Measurements from ENCODE around the gene ATXN7L1. TPM values are rescaled to one million over a fixed set of nuclear protein-coding genes. Genes with fewer than 3 reads are reported as not detected.
A peak's percentile ranks its signal among the peaks of the same experiment; 100 is the strongest.

Gene ATXN7L1
- total and polyA plus RNA-seq, 2 of the 13 experiments (the other 11 are each of a cell fraction or from before 2014, with no cell fraction given) = 4.1 to 7.8 TPM

DNA sequence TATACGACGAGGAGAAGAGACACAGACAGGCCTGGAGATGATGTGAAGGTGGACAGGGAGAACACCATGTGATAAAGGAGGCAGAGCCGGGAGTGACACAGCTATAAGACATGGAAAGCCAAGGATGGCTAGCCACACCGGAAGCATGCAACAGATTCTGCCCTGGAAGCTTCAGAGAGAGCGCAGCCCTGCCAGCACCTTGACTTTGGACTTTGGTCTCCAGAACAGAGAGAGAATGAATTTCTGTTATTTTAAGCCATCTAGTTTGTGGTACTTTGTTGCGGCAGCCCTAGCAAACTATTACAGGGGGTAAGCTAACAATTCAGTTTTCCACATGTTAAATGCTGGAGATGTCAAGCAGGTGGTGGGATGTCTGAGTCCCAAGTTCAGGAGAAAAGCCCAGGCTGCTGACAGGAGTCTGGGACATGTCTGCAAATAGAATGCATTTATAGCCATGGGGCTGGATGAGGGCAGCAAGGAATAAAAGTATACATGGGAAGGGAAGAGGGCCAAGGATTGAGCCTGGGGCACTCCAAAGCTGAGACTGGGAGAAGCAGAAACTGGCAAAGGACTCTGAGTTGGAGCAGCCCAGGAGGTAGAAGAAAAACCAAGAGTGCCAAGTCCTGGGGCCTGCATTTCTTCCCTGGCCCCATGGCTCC is 65.1 kb downstream of the ATXN7L1 start (continued):
- TF ChIP-seq ZNF644 (CRISPR knock-in tag; IDR thresholded peaks at IDR 0.05; ENCODE audit: low read depth) (0 out of 2 replicates have a peak, but pooled peaks have one; percentile 24), NR2F2 (IDR thresholded peaks at IDR 0.05; ENCODE audit: borderline replicate concordance, low read depth) (no peak), SAP130 (CRISPR knock-in tag; IDR thresholded peaks at IDR 0.05; ENCODE audit: low read depth) (no peak), NCOA2 (CRISPR knock-in tag; IDR thresholded peaks at IDR 0.05) (0 out of 2 replicates have a peak, but pooled peaks have one; percentile 14), NFE2L1 (CRISPR knock-in tag; IDR thresholded peaks at IDR 0.05; ENCODE audit: borderline replicate concordance) (no peak), SOX5 (CRISPR knock-in tag; IDR thresholded peaks at IDR 0.05; ENCODE audit: borderline replicate concordance) (peak; percentile 25; the same call in 1 of the 2 replicates)

DNA sequence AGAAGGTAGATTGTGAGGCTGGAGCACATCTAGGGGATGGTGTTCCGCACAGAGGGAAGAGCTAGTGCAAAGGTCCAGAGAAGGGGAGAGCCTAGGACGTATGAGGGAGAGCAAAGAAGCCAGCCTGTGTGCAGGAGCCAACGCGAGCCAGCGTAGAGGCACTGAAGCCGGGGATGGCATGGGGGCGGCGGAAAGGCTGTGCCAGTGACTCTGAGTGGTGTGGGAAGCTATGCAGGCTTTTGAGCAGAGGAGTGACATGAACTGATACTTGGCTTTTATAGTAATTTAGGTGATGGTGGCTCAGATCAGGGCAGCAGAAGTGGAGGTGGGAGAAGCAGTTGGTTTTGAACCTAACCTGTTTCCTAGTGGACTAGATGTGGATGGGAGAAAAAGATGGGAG is 65.8 kb downstream of the ATXN7L1 start:
- no peaks in the 10 kb centered on the region for H3K36me3 ChIP-seq (replicated peaks in 1 of 2; ENCODE audit: control insufficient read depth in 1 of 2, insufficient read depth in 2 of 2, low read length in 2 of 2)
- no peak for FAIRE-seq
- H3K27ac ChIP-seq (ENCODE audit: extremely low read length, insufficient read depth, low read length) = no peak overlapping the region
- no peaks in the 10 kb centered on the region for H3K9me3 ChIP-seq (ENCODE audit: low read length)
- TF ChIP-seq ZNF263 (CRISPR knock-in tag; IDR thresholded peaks at IDR 0.05) (no peak), HDAC1 (CRISPR knock-in tag; IDR thresholded peaks at IDR 0.05) (no peak), PPARG (CRISPR knock-in tag; conservative IDR thresholded peaks at IDR 0.05) (no peak), BRCA1 (CRISPR knock-in tag; IDR thresholded peaks at IDR 0.05) (no peak), SRSF4 (IDR thresholded peaks at IDR 0.05; ENCODE audit: low read depth, low read length, poor library complexity, severe bottlenecking) (no peak), ZNF335 (CRISPR knock-in tag; IDR thresholded peaks at IDR 0.05) (no peak), BCL6 (CRISPR knock-in tag; IDR thresholded peaks at IDR 0.05) (no peak), ZKSCAN5 (CRISPR knock-in tag; IDR thresholded peaks at IDR 0.05) (no peak)
- TF ChIP-seq, protein P1, sequence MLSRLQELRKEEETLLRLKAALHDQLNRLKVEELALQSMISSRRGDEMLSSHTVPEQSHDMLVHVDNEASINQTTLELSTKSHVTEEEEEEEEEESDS (CRISPR knock-in tag; IDR thresholded peaks at IDR 0.05; ENCODE audit: borderline replicate concordance) = no peak
- TF ChIP-seq, protein P2, sequence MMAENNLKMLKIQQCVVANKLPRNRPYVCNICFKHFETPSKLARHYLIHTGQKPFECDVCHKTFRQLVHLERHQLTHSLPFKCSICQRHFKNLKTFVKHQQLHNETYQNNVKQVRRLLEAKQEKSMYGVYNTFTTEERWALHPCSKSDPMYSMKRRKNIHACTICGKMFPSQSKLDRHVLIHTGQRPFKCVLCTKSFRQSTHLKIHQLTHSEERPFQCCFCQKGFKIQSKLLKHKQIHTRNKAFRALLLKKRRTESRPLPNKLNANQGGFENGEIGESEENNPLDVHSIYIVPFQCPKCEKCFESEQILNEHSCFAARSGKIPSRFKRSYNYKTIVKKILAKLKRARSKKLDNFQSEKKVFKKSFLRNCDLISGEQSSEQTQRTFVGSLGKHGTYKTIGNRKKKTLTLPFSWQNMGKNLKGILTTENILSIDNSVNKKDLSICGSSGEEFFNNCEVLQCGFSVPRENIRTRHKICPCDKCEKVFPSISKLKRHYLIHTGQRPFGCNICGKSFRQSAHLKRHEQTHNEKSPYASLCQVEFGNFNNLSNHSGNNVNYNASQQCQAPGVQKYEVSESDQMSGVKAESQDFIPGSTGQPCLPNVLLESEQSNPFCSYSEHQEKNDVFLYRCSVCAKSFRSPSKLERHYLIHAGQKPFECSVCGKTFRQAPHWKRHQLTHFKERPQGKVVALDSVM (CRISPR knock-in tag; IDR thresholded peaks at IDR 0.05) = no peak
- TF ChIP-seq, protein P3, sequence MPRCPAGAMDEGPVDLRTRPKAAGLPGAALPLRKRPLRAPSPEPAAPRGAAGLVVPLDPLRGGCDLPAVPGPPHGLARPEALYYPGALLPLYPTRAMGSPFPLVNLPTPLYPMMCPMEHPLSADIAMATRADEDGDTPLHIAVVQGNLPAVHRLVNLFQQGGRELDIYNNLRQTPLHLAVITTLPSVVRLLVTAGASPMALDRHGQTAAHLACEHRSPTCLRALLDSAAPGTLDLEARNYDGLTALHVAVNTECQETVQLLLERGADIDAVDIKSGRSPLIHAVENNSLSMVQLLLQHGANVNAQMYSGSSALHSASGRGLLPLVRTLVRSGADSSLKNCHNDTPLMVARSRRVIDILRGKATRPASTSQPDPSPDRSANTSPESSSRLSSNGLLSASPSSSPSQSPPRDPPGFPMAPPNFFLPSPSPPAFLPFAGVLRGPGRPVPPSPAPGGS (CRISPR knock-in tag; IDR thresholded peaks at IDR 0.05) = no peak
- TF ChIP-seq, protein P4, sequence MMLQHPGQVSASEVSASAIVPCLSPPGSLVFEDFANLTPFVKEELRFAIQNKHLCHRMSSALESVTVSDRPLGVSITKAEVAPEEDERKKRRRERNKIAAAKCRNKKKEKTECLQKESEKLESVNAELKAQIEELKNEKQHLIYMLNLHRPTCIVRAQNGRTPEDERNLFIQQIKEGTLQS (CRISPR knock-in tag; IDR thresholded peaks at IDR 0.05) = no peak
- CTCF ChIA-PET (ENCODE audit: low intra/inter-chr PET ratio, low total read pairs) = no interaction called here
- DNase-seq (ENCODE audit: low spot score) = no peak
- no peak overlapping the region for H3K4me3 ChIP-seq (replicated peaks in 1 of 3; ENCODE audit: insufficient read depth in 1 of 3, low read depth in 2 of 3, low read length in 3 of 3)
- H2AFZ ChIP-seq (ENCODE audit: low read length) = no peak overlapping the region
- WGBS (ENCODE audit: low lambda C conversion rate) = 98% methylated on average over 8 of the region's 8 CpGs
- peaks cover 22% of the 10 kb centered on the region for H3K4me1 ChIP-seq (ENCODE audit: insufficient read depth, low read length)
- no TSS peak for BruUV-seq (replicated peaks)
- no peaks in the 10 kb centered on the region for H4K20me1 ChIP-seq (ENCODE audit: insufficient read depth, low read length)
- H3K27me3 ChIP-seq (ENCODE audit: control insufficient read depth in 1 of 2, insufficient read depth in 2 of 2, low read length in 2 of 2) = no peaks in the 10 kb centered on the region
- POLR2A ChIA-PET = interaction anchor here (1.1 to 1.3 kb wide), 2 partner anchors 10 to 18 kb away, joined by 3 to 4 read pairs; no protein-coding TSS in a partner anchor
- ATAC-seq = no peak
- H3K9ac ChIP-seq (ENCODE audit: insufficient read depth, low read depth, low read length) = no peak overlapping the region
- no peak overlapping the region for H3K4me2 ChIP-seq (ENCODE audit: low read depth, low read length)
- in situ Hi-C loops (cut with HindIII; ENCODE audit: extremely low pct_ligation_motif_present, low pct_unique_long_range_greater_than_20kb) (no loop called here), intact Hi-C loops (cut with micrococcal nuclease; ENCODE audit: unreplicated experiment) (loop anchor here (2.0 kb wide), 1 partner anchor 20 kb away; no protein-coding TSS in a partner anchor)
- no peaks in the 10 kb centered on the region for H3K79me2 ChIP-seq (ENCODE audit: insufficient read depth, low read length)
